Neural cell (in vitro differentiated cells): ENCODE data around the gene SLC28A3. TPM values are rescaled to one million over a fixed set of nuclear protein-coding genes. Genes with fewer than 3 reads are reported as not detected.

ENCODE experiments used
- H2AFZ ChIP-seq: fragments of 200-600, 300-800 bp; sonication (generic), shearing (Covaris generic); 2 replicates; pipeline ENCODE4 v1.6.0; 2014; ENCODE audit warnings: low read depth, mild to moderate bottlenecking, antibody characterized with exemption, low read length, moderate library complexity
- H3F3A ChIP-seq: fragments of 200-600 bp; shearing (Covaris generic); 2 replicates; pipeline ENCODE4 v1.6.1; 2016; ENCODE audit warnings: mild to moderate bottlenecking, moderate library complexity, mixed read lengths, antibody characterized with exemption, low read length; ENCODE audit not compliant: insufficient read depth, poor library complexity, severe bottlenecking
- H3K27ac ChIP-seq: fragments of 200-600, 300-800 bp; sonication (generic), shearing (Covaris generic); 2 replicates; pipeline ENCODE4 v1.5.1; 2014; ENCODE audit warnings: mild to moderate bottlenecking, low read length, moderate library complexity
- H3K27me3 ChIP-seq: fragments of 300-800, 200-600 bp; sonication (generic), shearing (Covaris generic); 2 replicates; pipeline ENCODE4 v1.6.0; 2014; ENCODE audit warnings: mild to moderate bottlenecking, low read depth, low read length, moderate library complexity; ENCODE audit not compliant: insufficient read depth
- H3K36me3 ChIP-seq: fragments of 300-800, 200-600 bp; sonication (generic), shearing (Covaris generic); 2 replicates; pipeline ENCODE4 v1.5.1; 2014; ENCODE audit warnings: mild to moderate bottlenecking, antibody characterized with exemption, low read length, moderate library complexity; ENCODE audit not compliant: insufficient read depth
- H3K4me2 ChIP-seq: fragments of 300-800, 200-600 bp; sonication (generic), shearing (Covaris generic); 2 replicates; pipeline ENCODE4 v1.6.0; 2014; ENCODE audit warnings: mild to moderate bottlenecking, low read length
- H3K4me3 ChIP-seq: fragments of 300-800, 200-600 bp; sonication (generic), shearing (Covaris generic); 2 replicates; pipeline ENCODE4 v1.5.1; 2014; ENCODE audit warnings: mild to moderate bottlenecking, low read length, moderate library complexity
- H3K79me2 ChIP-seq: fragments of 200-600 bp; shearing (Covaris generic); replicated peaks from 2 replicates; pipeline ENCODE4 v1.6.0; 2014; ENCODE audit warnings: mild to moderate bottlenecking, low read length, moderate library complexity; ENCODE audit not compliant: insufficient read depth
- H3K9ac ChIP-seq: fragments of 300-800, 200-600 bp; sonication (generic), shearing (Covaris generic); 2 replicates; pipeline ENCODE4 v1.6.1; 2016; ENCODE audit warnings: mild to moderate bottlenecking, low read length, mixed read lengths
- H3K9me2 ChIP-seq: fragments of 200-600 bp; shearing (Covaris generic); 2 replicates; pipeline ENCODE4 v1.6.1; 2016; ENCODE audit warnings: mild to moderate bottlenecking, low read length, mixed read lengths; ENCODE audit not compliant: insufficient read depth
- H3K9me3 ChIP-seq: fragments of 200-600, 300-800 bp; sonication (generic), shearing (Covaris generic); 2 replicates; pipeline ENCODE4 v1.6.1; 2016; ENCODE audit warnings: mild to moderate bottlenecking, mixed run types, low read length, moderate library complexity, mixed read lengths
- H4K20me1 ChIP-seq: fragments of 200-600 bp; shearing (Covaris generic); 2 replicates; pipeline ENCODE4 v1.6.1; 2016; ENCODE audit warnings: mild to moderate bottlenecking, mixed run types; ENCODE audit not compliant: insufficient read depth
- CTCF ChIP-seq: fragments of 450-650 bp; IDR thresholded peaks from 2 replicates; pipeline ENCODE4 v1.5.1; 2014; ENCODE audit warnings: antibody characterized with exemption, mild to moderate bottlenecking, moderate library complexity; ENCODE audit not compliant: poor library complexity, severe bottlenecking
- EP300 ChIP-seq: fragments of 450-650 bp; conservative IDR thresholded peaks from 2 replicates; pipeline ENCODE4 v1.6.1; 2014; ENCODE audit warnings: antibody characterized with exemption, mild to moderate bottlenecking, moderate library complexity; ENCODE audit not compliant: poor library complexity, severe bottlenecking
- EZH2 ChIP-seq: fragments of 200-600, 300-800 bp; shearing (Covaris generic), sonication (generic); IDR thresholded peaks from 2 replicates; pipeline ENCODE4 v1.6.1; 2014; ENCODE audit warnings: antibody characterized with exemption, low read length, borderline replicate concordance, mild to moderate bottlenecking; ENCODE audit not compliant: insufficient read depth, poor library complexity, severe bottlenecking
- MXI1 ChIP-seq: fragments of 450-650 bp; conservative IDR thresholded peaks from 2 replicates; pipeline ENCODE4 v1.6.1; 2014; ENCODE audit warnings: antibody characterized with exemption, mild to moderate bottlenecking; ENCODE audit not compliant: poor library complexity, severe bottlenecking
- POLR2AphosphoS5 ChIP-seq: IDR thresholded peaks from 2 replicates; pipeline ENCODE4 v1.6.1; 2012
- RAD21 ChIP-seq: fragments of 450-650 bp; conservative IDR thresholded peaks from 2 replicates; pipeline ENCODE4 v1.6.1; 2014; ENCODE audit warnings: antibody characterized with exemption, mild to moderate bottlenecking, moderate library complexity
- REST ChIP-seq: IDR thresholded peaks from 2 replicates; pipeline ENCODE4 v1.6.1; 2012; ENCODE audit warnings: borderline replicate concordance
- SMC3 ChIP-seq: fragments of 450-650 bp; conservative IDR thresholded peaks from 2 replicates; pipeline ENCODE4 v1.6.1; 2014; ENCODE audit warnings: antibody characterized with exemption, mild to moderate bottlenecking, moderate library complexity; ENCODE audit not compliant: poor library complexity
- TAF1 ChIP-seq: IDR thresholded peaks from 2 replicates; pipeline ENCODE4 v1.6.1; 2012; ENCODE audit warnings: low read depth
- polyA plus RNA-seq: library from polyadenylated mRNA; depleted of rRNA; stranded (reverse); fragments of >200 nt; gene quantifications from 2 replicates; pipeline ENCODE4 v1.2.3, GENCODE V29; 2014

Gene SLC28A3
- polyA plus RNA-seq, 1 donor from 2014 or later = not detected

- TF ChIP-seq RAD21 (no peak), SMC3 (no peak), REST (no peak), CTCF (no peak), EP300 (no peak), POLR2AphosphoS5 (no peak), TAF1 (no peak), EZH2 (no peak), MXI1 (no peak)
- Histone ChIP-seq H3K4me2 (no peak overlapping the region), H3K36me3 (no peaks in the 10 kb centered on the region), H3F3A (no peaks in the 10 kb centered on the region), H3K9ac (no peak overlapping the region), H4K20me1 (no peaks in the 10 kb centered on the region), H3K4me3 (no peak overlapping the region), H3K9me2 (no peaks in the 10 kb centered on the region), H3K79me2 (no peaks in the 10 kb centered on the region), H3K9me3 (no peaks in the 10 kb centered on the region), H3K27me3 (no peaks in the 10 kb centered on the region), H3K27ac (no peak overlapping the region), H2AFZ (no peak overlapping the region)
Measured at GRCh38 chr9:84339962-84340361, 596 bp downstream of the SLC28A3 start.

GRCh38 chr9:84339503-84339902 is 1.1 kb downstream of the SLC28A3 start:
- Histone ChIP-seq H3K4me3 (no peak overlapping the region), H3K9ac (no peak overlapping the region), H3K79me2 (no peaks in the 10 kb centered on the region), H3K27ac (no peak overlapping the region), H3F3A (no peaks in the 10 kb centered on the region), H3K9me2 (no peaks in the 10 kb centered on the region), H3K36me3 (no peaks in the 10 kb centered on the region), H4K20me1 (no peaks in the 10 kb centered on the region), H3K4me2 (no peak overlapping the region), H3K27me3 (no peaks in the 10 kb centered on the region), H3K9me3 (no peaks in the 10 kb centered on the region), H2AFZ (no peak overlapping the region)
- TF ChIP-seq EP300 (no peak), SMC3 (no peak), MXI1 (no peak), TAF1 (no peak), CTCF (no peak), POLR2AphosphoS5 (no peak), REST (no peak), EZH2 (no peak), RAD21 (no peak)
